ENCODE measurements around the gene PPM1L.

The PPM1L gene

DNA sequence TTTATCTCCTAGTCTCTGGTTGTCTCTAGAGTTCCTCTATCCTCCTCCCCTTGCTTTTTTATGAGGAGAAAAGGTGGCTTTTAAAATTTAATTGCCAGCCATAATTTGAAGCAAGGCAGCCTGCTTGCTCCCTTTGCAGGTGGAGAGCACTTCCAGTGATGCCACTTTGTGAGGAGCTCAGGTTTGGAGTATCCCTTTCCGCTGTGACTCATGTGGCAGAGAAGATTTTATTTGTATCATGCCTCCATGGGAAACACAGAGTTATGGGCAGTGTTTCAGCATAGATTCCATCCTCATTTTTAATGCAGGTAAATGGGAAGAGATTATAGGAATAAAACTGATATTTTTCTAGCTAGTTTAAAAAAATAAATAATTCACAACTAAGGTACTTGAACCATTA is 7.0 kb downstream of the PPM1L start:
- DNase-seq (ENCODE audit: low read depth): no peak

DNA sequence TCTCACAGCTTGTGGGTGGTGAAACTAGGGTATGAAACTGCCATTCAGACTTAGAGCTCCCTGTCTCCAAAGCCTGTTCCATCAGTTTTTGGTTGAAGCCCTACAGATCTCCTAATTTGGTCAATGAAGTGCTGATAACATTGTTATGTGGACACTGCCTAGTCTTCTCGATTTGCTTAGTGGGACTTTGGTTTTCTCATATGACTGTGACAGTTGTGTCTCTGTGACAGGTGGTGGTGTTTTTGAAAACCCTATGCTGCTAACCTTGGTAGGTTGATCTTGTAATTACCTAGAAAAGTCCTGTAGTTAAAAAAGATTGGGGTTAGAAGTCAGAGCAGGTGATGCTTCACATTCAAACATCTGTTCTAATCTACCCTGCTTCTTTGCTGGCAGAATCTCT is 9.2 kb downstream of the PPM1L start:
- DNase-seq (ENCODE audit: low read depth): no peak

DNA sequence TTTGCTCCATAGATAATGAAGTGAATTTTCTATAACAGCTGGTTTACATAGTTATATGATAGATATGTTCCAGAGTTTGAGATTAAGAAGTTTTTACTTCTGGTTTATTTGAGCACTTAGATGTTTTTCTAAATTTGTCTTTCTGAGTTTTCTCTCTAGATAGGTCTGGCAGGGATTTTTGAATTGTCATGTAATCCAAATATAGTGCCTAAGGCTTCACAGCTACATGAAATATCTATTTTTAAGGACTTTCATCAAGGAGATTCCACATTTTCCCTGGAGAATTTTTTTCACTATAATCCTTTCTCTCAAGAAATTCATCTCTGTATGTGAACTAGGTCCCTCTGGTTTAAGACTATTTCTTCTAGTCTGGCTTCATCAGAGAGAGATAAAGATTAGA is 12.0 kb downstream of the PPM1L start:
- DNase-seq (ENCODE audit: low read depth): no peak

DNA sequence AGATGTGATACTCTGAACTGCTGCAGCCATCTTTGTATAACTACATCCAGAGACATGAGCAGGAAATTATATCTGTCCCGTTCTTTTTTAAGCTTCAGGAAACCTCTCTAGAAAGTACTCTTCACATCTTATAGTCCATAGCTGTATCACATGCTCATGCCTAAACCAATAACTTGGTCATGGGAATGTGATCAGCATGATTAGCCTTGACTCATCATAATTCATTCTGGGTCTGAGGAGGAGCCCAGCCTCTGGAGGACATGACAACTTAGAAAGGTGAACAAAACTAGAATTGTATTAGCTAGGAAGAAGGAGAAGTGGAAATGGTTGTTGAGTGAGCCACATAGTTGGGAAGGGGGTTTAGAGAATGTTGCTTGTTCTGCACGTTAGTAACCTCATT is 12.9 kb downstream of the PPM1L start:
- no peak for DNase-seq (ENCODE audit: low read depth)

DNA sequence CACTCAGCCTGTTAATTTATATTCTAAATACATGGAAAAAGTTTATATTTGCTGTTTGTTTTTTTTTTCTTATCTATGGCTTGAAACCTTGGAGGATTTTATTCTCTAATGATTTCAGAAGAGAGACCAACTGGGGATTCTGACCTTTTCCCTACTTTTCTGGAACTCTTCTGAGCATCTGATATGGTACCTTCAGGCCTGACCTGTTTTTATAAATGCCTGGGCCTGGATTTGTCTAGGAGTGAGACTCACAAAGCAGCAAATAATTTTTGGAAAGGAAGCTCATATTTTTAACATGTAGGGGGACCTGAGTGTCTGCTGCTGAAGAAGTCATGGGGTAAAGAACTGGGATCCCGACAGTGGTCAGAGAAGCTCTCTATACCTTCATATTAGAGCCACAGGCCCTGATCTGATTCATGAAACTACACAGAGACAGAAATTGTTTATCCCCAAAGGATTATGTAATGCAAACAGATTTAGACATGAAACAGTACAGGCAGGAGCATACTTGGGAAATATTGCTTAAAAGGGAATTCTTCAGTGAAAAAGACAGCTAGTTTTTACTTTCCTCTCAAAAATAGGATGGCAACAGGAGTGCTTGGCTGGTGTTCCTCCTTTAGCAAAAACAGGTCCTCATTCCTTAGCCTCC is 15.9 kb downstream of the PPM1L start:
- peak; percentile 13 for DNase-seq (ENCODE audit: low read depth)

DNA sequence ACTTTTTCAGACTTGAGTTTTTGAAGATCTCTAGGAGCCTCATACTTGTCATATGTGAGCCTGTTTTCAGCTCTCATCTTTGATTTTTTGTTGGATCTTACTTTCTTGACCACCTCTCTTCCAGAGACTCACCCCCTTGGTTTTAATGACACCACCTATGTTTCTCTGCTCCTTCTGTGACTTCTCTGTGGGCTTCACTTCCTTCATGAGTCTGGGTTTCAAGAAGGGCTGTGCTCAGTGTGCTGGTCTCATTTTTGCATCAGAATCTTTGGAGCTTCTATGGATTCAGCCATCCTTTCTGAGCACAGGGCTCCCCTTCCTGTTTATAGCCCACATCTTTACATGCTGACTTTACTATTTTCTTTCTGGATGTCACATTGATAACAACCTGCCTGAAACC is 17.7 kb downstream of the PPM1L start:
- DNase-seq (ENCODE audit: low read depth): no peak

DNA sequence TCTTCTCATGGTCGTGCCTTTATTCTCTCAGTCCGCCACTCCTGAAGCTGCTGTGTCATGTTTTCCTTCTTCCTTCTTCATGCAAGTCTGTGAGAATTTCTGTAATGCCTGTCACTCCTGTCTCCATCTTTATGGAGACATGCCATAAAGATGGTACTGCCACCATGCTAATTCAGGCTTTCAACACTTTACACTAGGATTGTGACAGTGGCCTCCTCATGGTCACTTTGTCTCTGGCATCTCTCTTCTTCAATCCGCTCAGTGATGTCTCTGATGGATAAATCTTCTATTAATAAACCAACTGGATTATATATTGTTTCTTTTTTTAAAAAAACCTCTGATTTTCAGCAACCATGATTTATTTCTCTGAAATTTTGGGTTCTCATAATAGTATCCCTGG is 18.1 kb downstream of the PPM1L start:
- DNase-seq (ENCODE audit: low read depth): no peak

DNA sequence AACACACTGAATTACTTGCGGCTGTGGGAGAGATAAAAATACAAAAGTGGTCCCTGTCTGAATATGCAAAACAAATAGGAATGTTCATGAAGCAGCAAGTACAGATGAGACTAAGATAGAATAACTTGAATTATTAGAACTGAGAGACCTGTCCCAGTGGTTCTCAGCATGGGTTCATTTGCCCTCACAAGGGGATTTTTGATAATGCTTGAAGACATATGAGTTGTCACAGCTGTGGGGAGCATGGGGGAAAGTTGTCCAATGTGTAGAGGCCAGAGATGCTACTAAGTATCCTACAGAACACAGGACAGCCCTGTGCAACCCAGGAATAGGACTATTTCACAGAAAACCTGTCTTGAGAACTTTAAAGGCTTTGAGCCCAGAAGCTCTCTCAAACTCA is 22.4 kb downstream of the PPM1L start:
- DNase-seq (ENCODE audit: low read depth): no peak

DNA sequence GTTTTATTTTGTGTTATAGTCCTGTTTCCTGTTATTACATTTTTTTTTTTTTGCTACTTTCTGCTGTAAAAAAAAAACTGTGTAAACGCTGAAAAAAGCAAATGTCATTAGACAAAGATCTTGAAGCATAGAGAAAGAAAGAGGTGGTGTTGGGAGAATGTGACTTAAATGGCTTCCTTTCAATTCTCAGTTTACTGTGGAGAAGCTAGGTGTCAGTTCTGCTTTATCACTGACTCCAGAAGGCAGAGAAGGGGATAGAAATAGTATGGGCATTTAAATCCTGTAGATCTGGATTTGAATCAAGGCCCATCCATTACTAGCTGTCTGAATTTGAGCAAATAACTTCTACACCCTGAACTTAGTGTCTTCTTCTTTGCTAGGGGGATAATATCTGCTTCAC is 23.0 kb downstream of the PPM1L start:
- DNase-seq (ENCODE audit: low read depth): no peak

DNA sequence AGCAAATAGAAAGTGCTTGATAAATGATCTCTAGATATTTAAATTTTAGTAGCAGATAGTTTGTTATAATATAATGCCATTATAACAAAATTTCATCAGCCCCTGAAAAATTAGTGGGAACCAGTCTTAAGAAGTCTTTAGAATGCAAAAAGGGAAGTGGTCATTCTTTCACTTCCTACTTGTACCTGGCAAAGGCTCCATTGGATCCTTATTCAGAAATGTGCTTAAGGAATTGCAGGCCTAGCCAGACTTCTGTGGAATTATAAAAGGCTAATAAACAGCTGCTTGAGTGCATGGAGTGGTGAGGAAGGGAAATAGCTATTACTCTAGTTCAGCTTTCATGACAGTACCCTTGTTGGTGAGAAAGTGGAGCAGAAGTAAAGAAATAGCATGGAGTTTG is 24.2 kb downstream of the PPM1L start:
- no peak for DNase-seq (ENCODE audit: low read depth)

DNA sequence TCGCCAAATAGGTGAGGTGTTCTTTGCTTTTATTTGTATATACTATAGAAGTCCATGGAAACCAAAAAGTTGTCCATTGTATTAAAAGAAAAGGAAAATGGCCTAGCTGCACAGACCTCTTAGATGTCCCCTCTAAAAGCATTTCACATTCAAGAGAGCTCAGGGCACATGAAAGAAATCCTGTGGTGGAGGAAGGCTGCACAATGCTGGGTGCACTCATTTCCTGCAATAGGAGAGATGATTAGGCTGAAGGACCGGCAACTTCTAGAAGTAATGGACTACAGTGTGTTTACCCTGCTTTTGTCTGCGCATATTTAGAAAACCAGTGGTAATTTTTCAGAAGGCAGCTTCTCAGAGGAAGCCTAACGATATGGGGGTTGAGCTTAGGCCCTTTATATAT is 25.4 kb downstream of the PPM1L start:
- DNase-seq (ENCODE audit: low read depth): no peak

DNA sequence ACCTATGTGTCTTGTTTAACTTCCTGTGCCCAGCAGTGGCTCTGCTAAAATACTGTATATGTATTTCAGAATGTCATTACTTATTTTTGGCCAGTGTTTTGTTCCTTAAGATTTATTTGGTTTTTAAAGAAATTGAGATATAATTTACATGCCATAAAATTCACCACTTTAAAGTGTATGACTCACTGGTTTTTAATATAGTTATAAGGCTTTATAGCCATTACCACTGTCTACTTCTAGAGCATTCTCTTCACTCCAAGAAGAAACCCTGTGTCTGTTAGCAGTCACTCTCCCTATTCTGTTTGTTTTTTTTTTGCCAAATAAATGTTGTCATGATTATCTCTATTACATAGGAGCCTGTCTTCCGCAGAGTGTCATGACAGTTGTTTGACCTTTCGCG is 25.8 kb downstream of the PPM1L start:
- no peak for DNase-seq (ENCODE audit: low read depth)

DNA sequence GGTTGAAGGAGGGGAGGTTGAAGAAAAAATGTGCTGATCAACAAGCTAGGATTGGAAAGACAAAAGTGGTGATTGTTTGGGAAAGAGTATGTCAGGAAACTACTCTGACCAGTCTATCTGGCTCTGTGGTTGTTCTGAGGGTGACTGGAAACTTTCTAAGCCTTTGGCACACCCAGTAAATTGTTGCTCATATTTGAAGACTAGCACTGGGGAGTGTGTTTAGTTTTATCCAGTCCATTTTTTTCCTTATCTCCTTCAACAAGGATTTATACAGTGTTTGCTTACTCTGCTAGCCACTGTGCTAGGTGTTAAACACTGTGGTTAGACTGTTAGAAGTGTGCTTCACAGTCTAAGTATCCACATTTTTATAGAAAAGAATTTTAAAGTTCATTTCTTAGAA is 28.8 kb downstream of the PPM1L start:
- DNase-seq (ENCODE audit: low read depth): no peak

DNA sequence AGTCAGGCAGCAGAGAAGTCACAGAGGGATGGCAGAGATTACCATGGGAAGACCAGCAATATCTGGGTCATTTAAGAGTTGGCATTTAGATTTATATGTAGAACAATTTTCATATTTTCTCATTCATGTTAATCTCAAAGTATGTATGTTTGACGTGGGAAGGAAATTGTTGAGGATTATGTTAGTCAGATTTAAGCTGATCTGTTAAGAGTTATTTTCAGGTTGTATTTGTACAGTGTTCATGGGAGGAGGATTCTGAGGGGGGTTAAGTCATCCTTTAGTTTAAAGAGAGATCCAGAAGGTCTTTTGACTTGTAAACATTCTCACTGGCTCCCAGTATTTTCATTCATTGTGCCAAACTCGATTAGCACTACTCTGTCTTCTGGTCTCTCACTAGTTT is 34.7 kb downstream of the PPM1L start:
- peak; percentile 23 for DNase-seq (ENCODE audit: low read depth)

DNA sequence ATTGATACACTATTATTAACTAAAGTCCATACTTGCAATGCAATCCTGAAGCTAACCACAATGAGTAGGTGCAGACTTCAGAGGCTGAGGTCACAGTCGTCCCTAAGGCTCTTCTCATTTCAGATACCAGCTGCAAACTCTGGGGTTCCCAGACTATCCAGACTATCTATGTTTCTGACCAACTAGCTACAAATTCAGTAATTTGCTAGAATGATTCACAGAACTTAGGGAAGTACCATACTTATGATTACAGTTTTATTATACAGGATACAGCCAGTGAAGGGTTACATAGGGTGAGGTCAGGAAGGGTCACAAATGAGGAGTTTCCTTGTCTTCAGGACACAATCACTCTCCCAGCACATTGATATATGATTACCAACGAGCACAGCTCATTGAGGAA is 36.5 kb downstream of the PPM1L start:
- no peak for DNase-seq (ENCODE audit: low read depth)

DNA sequence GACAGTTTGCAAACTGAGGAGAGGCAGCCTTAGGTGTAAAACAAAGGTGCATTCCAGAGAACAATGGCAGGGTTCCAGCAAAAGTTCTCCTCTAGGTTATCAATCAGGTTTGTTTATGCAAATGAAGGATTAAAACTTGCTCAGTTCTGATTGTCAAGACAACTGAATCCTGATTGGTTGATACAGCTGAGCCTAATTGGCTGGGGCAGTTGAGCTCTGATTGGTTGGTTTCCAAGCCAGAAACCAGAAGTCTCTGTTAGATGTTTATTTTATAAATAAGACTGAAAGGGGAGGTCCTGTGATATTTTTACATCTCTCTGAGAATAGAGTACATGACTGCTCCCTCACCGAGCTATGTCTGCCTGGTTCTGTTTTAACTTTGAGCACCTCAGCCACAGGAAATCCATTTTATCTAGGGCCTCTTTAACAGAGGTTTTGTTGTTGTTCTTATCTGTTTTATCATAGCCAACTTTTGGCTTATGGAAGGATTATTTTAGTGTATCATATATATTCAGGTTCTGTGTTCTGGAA is 37.8 kb downstream of the PPM1L start:
- no peak for DNase-seq (ENCODE audit: low read depth)

DNA sequence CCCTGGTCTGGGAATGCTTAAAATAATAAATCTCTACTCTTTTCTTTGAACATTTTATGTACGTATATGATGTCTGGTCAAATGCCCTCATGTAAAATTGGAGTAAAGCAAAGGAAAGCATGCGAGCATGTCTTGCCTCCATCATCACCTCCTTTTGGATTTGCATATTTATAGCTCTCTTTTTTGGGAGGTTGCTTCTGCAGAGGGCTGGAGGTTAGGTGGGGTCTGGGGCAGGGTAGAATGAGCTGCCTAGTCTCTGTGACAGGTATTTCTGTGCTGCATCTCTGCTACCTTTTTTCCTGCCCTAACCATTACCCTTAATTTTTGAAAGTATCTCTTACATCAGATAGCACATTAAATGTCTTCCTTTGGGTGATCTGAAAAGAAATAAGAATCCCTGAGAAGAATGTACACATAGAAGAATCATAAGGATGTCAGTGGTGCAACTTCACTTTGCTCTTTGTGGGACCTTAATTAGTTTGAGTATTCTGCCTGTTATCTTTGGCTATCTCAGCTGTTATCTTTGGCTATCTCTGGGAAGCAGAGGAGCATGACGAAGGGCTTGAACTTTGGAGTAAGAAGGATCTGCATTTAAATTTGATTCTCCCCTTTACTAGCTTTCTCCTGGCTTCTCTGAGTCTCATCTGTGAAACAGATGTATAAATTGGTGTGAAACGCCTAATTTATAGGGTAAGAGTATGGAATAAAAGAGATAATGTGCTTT is 40.2 kb downstream of the PPM1L start:
- DNase-seq (ENCODE audit: low read depth): no peak

DNA sequence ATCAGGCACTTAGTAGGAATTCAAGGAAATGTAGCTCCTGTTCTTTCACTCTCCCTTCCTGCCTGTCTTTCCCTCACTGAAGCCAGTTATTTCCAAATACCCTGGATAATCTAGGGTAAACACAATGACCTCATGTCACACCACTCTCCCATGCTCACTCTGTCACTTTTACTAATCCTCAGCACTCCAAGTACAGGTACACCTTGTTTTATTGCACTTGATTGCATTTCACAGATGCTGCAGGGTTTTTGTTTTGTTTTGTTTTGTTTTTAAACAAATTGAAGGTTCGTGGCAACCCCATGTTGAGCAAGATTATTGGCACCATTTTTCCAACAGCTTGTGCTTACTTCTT is 40.8 kb downstream of the PPM1L start:
- DNase-seq (ENCODE audit: low read depth): no peak

DNA sequence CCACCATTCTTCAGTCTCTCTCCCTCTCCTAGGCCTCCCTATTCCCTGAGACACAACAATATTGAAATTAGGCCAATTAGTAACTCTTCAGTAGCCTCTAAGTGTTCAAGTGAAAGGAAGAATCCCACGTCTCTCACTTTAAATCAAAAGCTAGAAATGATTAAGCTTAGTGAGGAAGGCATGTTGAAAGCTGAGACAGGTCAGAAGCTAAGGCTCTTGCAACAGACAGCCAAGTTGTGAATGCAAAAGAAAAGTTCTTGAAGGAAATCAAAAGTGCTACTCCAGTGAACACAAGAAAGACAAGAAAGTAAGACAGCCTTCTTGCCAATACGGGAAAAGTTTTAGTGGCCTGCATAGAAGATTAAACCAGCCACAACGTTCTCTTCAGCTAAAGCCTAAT is 41.3 kb downstream of the PPM1L start:
- no peak for DNase-seq (ENCODE audit: low read depth)

DNA sequence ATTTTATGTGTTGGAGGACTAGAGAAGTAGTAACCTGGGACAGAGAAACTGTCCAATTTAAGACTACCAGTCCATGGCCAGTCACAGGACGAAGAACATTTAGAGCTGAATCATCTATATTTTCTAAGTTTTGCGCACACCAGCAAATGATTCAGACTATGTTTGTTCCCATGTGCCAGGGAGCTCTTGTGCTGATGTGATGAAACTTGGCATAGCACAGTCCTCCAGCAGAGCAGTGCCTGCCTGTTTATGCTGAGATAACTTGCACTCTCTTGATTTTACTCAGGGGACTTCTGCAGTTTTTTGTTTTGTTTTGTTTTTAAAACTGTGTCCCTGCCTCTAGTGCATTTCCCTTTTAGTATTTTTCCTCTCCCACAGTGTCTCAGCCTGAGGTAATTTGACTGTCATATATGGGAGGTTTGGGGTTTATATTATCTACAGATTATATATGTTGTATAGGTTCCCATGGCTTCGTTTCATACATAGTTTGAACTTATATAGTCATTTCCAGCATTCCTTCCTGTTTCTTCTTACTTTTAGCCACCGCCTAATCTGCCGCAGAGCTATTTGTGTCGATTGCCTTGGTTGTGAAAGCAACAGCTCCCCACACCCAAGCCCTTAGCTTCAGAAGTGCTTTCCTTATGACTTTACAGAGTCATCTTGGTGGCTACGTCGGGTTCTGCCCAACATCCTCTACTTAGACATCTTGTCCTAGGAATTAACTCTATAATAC is 45.5 kb downstream of the PPM1L start:
- peak; percentile 80 for DNase-seq (ENCODE audit: low read depth)

DNA sequence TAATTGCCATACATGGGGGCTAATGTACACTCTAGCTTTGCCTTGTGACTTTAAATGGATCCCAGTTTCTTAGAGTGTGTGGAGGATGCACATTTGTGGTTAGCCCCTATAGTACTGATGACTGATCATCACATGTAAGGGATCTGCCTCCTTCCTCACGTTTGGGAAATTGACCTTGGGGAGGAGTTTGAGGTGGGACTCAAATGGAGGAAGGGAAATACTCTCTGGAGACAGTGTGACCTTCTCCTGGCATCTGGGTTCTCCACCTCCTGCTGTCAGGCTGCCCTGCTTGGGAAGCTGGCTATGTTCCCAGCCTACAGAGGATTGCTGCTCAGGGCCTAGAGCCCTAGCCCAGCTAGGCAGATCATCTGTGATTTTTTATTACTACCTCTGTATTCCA is 48.7 kb downstream of the PPM1L start:
- no peak for DNase-seq (ENCODE audit: low read depth)

DNA sequence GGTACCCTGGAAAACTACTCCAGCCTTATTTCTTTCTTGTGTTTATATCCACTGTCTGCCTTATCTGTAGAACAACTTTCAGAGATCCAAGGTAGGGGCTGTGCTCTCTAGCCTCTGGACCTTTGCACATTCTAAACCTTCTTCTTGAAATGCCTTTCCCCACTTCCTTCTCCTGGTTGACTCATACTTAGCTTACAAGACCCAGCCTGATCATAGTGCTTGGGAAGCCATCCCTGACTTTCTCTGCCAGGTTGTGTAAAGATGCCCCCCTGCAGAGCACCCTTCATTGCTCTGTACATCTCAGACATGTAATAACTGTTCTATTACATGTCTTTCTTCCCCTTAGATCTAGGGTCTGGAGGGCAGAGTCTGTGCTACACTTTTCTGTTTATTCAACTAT is 50.1 kb downstream of the PPM1L start:
- no peak for DNase-seq (ENCODE audit: low read depth)

DNA sequence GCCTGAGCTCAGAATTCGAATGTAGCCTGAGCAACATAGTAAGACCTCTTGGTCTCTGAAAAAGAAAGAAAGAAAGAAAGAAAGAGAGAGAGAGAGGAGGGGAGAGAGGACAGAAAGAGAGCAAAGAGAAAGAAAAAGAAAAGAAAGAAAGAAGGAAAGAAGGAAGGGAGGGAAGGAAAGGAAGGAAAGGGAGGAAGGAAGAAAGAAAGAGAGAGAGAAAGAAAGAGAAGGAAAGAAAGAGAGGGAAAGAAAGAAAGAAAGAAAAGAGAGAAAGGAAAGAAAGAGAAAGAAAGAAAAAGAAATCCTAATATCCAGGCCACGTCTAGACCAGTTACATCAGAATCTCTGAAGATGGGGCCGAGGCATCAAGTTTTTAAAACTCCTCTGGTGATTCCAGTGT is 50.7 kb downstream of the PPM1L start:
- DNase-seq (ENCODE audit: low read depth): no peak
